ENCODE measurements around the gene UNC93A.

DNA sequence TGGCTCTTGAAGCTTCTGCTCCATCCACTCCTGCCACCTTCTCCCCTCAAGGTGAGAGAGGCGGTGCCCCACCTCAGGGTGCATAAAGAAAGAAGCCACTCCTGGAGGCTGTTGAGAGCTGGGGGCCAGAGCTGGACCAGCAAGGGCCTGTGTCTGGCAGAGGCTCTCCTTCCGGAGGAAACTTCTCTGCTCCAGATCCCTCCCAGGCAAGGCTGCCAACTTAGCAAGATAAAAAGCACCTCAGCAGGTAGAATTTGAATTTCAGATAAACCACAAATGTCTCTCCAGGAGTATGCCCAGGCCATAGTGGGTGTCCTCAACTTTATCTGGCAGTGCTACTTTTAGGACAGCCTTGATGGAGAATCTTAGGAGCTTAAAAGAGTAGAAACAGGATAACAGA, 13.8 kb downstream of the UNC93A start:
- TF ChIP-seq, protein P1, sequence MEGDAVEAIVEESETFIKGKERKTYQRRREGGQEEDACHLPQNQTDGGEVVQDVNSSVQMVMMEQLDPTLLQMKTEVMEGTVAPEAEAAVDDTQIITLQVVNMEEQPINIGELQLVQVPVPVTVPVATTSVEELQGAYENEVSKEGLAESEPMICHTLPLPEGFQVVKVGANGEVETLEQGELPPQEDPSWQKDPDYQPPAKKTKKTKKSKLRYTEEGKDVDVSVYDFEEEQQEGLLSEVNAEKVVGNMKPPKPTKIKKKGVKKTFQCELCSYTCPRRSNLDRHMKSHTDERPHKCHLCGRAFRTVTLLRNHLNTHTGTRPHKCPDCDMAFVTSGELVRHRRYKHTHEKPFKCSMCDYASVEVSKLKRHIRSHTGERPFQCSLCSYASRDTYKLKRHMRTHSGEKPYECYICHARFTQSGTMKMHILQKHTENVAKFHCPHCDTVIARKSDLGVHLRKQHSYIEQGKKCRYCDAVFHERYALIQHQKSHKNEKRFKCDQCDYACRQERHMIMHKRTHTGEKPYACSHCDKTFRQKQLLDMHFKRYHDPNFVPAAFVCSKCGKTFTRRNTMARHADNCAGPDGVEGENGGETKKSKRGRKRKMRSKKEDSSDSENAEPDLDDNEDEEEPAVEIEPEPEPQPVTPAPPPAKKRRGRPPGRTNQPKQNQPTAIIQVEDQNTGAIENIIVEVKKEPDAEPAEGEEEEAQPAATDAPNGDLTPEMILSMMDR (conservative IDR thresholded peaks at IDR 0.05; ENCODE audit: low read length) = no peak
- TF ChIP-seq EZH2phosphoT487 (IDR thresholded peaks at IDR 0.05; ENCODE audit: borderline replicate concordance, low read depth, low read length) = no peak
